ENCODE results near the gene RAP1GDS1.
A peak's percentile ranks its signal among the peaks of the same experiment; 100 is the strongest.

RAP1GDS1 gene

GRCh38 chr4:98260579-98261404 is at the start of gene RAP1GDS1:
Gene RAP1GDS1 (plus strand): TSS chr4:98261384. CDS start chr4:98261566, 182 bp downstream.
- Histone ChIP-seq H3K27me3 (no peaks in the 10 kb centered on the region), H3K27ac (peak within 1 kb of the TSS; percentile 61), H3K4me3 (ENCODE audit: low read depth in 1 of 2, low read length in 1 of 2) (peak within 1 kb of the TSS; percentile 87 to 95), H3K36me3 (no peaks in the 10 kb centered on the region), H3K9me3 (no peaks in the 10 kb centered on the region), H3K4me1 (ENCODE audit: control insufficient read depth in 1 of 2, insufficient read depth in 1 of 2, low read depth in 1 of 2, low read length in 1 of 2) (peaks cover 16 to 20% of the 10 kb centered on the region in 2 experiments)
- no peak for TF ChIP-seq CTCF (IDR thresholded peaks at IDR 0.05)

- no peak overlapping the region for H3K27ac ChIP-seq
- H3K4me3 ChIP-seq (ENCODE audit: low read depth in 1 of 2, low read length in 1 of 2): no peak overlapping the region
- no peaks in the 10 kb centered on the region for H3K36me3 ChIP-seq
- H3K27me3 ChIP-seq: no peaks in the 10 kb centered on the region
- no peak for TF ChIP-seq CTCF (IDR thresholded peaks at IDR 0.05)
- H3K4me1 ChIP-seq (ENCODE audit: control insufficient read depth in 1 of 2, insufficient read depth in 1 of 2, low read depth in 1 of 2, low read length in 1 of 2): no peaks in the 10 kb centered on the region
- no peaks in the 10 kb centered on the region for H3K9me3 ChIP-seq
These were observed 38.9 kb upstream of the RAP1GDS1 start for GRCh38 chr4:98222306-98222705.

GRCh38 chr4:98226396-98226795 is 34.8 kb upstream of the RAP1GDS1 start:
- no peaks in the 10 kb centered on the region for H3K9me3 ChIP-seq
- no peaks in the 10 kb centered on the region for H3K4me1 ChIP-seq (ENCODE audit: control insufficient read depth in 1 of 2, insufficient read depth in 1 of 2, low read depth in 1 of 2, low read length in 1 of 2)
- no peaks in the 10 kb centered on the region for H3K27me3 ChIP-seq
- no peak for TF ChIP-seq CTCF (IDR thresholded peaks at IDR 0.05)
- no peak overlapping the region for H3K4me3 ChIP-seq (ENCODE audit: low read depth in 1 of 2, low read length in 1 of 2)
- H3K36me3 ChIP-seq: no peaks in the 10 kb centered on the region
- no peak overlapping the region for H3K27ac ChIP-seq

- Histone ChIP-seq H3K27me3 (no peaks in the 10 kb centered on the region), H3K27ac (no peak overlapping the region), H3K4me3 (ENCODE audit: low read depth in 1 of 2, low read length in 1 of 2) (no peak overlapping the region), H3K4me1 (ENCODE audit: control insufficient read depth in 1 of 2, insufficient read depth in 1 of 2, low read depth in 1 of 2, low read length in 1 of 2) (peaks cover 4% of the 10 kb centered on the region in 2 experiments), H3K36me3 (no peaks in the 10 kb centered on the region), H3K9me3 (no peaks in the 10 kb centered on the region)
- no peak for TF ChIP-seq CTCF (IDR thresholded peaks at IDR 0.05)
These were observed 30.2 kb upstream of the RAP1GDS1 start for GRCh38 chr4:98230961-98231360.

GRCh38 chr4:98232202-98232601 is 29.0 kb upstream of the RAP1GDS1 start:
- no peak for TF ChIP-seq CTCF (IDR thresholded peaks at IDR 0.05)
- H3K4me1 ChIP-seq (ENCODE audit: control insufficient read depth in 1 of 2, insufficient read depth in 1 of 2, low read depth in 1 of 2, low read length in 1 of 2): peaks cover 4% of the 10 kb centered on the region in 2 experiments

More at GRCh38 chr4:98232202-98232601, 29.0 kb upstream of the RAP1GDS1 start:
- H3K9me3 ChIP-seq: no peaks in the 10 kb centered on the region
- no peaks in the 10 kb centered on the region for H3K36me3 ChIP-seq
- no peak overlapping the region for H3K4me3 ChIP-seq (ENCODE audit: low read depth in 1 of 2, low read length in 1 of 2)
- H3K27me3 ChIP-seq: no peaks in the 10 kb centered on the region
- no peak overlapping the region for H3K27ac ChIP-seq
